ENCODE data around the gene TBL1X. TPM values are rescaled to one million over a fixed set of nuclear protein-coding genes. Genes with fewer than 3 reads are reported as not detected.
A peak's percentile ranks its signal among the peaks of the same experiment; 100 is the strongest.

The TBL1X gene
- total RNA-seq, 4 donors from 2014 or later, result 25.3 to 54.1 (median 38.2) TPM

- no peaks in the 10 kb centered on the region for H3K36me3 ChIP-seq
- TF ChIP-seq EP300 (IDR thresholded peaks at IDR 0.05), result no peak
- TF ChIP-seq POLR2A (IDR thresholded peaks at IDR 0.05; ENCODE audit: low read depth), result no peak
- TF ChIP-seq POLR2AphosphoS5 (IDR thresholded peaks at IDR 0.05), result no peak
- no peak for TF ChIP-seq CTCF (IDR thresholded peaks at IDR 0.05)
- H3K4me3 ChIP-seq, result no peak overlapping the region
- H3K27me3 ChIP-seq, result no peaks in the 10 kb centered on the region
- H3K27ac ChIP-seq (replicated peaks in 1 of 4), result no peak overlapping the region
- H3K9me3 ChIP-seq, result no peaks in the 10 kb centered on the region
- DNase-seq (ENCODE audit: extremely low spot score), result no peak
- 74% methylated on average over 1 of the region's 1 CpG for WGBS
- peaks cover 0 to 18% (median 10%) of the 10 kb centered on the region in 4 donors for H3K4me1 ChIP-seq
- intact Hi-C loops (cut with DNase I), result no loop called here
These were observed 28.0 kb upstream of the TBL1X start for GRCh38 chrX:9436812-9437211.

- TF ChIP-seq POLR2AphosphoS5 (IDR thresholded peaks at IDR 0.05), result no peak
- TF ChIP-seq CTCF (IDR thresholded peaks at IDR 0.05), result no peak
- TF ChIP-seq POLR2A (IDR thresholded peaks at IDR 0.05; ENCODE audit: low read depth), result no peak
- no peak for TF ChIP-seq EP300 (IDR thresholded peaks at IDR 0.05)
- no peaks in the 10 kb centered on the region for H3K9me3 ChIP-seq
- 84% methylated on average over 3 of the region's 3 CpGs for WGBS
- intact Hi-C loops (cut with DNase I), result no loop called here
- no peak overlapping the region for H3K27ac ChIP-seq (replicated peaks in 1 of 4)
- H3K36me3 ChIP-seq, result no peaks in the 10 kb centered on the region
- no peak overlapping the region for H3K4me3 ChIP-seq
- DNase-seq (ENCODE audit: extremely low spot score), result no peak
- H3K4me1 ChIP-seq, result peaks cover 0 to 18% (median 10%) of the 10 kb centered on the region in 4 donors
- no peaks in the 10 kb centered on the region for H3K27me3 ChIP-seq
These were observed 25.8 kb upstream of the TBL1X start for GRCh38 chrX:9438933-9439494.

GRCh38 chrX:9440116-9440844 lies 24.6 kb upstream of the TBL1X start:
- DNase-seq (ENCODE audit: extremely low spot score), result no peak
- 52% methylated on average over 3 of the region's 3 CpGs for WGBS
- peak overlapping the region in 2 of 4 donors; percentile 36 to 47 for H3K27ac ChIP-seq (replicated peaks in 1 of 4)
- no peak overlapping the region for H3K4me3 ChIP-seq
- no peaks in the 10 kb centered on the region for H3K27me3 ChIP-seq
- intact Hi-C loops (cut with DNase I), result no loop called here
- H3K36me3 ChIP-seq, result no peaks in the 10 kb centered on the region
- H3K4me1 ChIP-seq, result peaks cover 0 to 18% (median 10%) of the 10 kb centered on the region in 4 donors
- H3K9me3 ChIP-seq, result no peaks in the 10 kb centered on the region
- TF ChIP-seq POLR2A (IDR thresholded peaks at IDR 0.05; ENCODE audit: low read depth) (no peak), POLR2AphosphoS5 (IDR thresholded peaks at IDR 0.05) (no peak), CTCF (IDR thresholded peaks at IDR 0.05) (no peak), EP300 (IDR thresholded peaks at IDR 0.05) (no peak)

GRCh38 chrX:9442056-9442455 lies 22.8 kb upstream of the TBL1X start:
- no peaks in the 10 kb centered on the region for H3K36me3 ChIP-seq
- WGBS, result 65% methylated on average over 4 of the region's 4 CpGs
- no peaks in the 10 kb centered on the region for H3K9me3 ChIP-seq
- H3K4me3 ChIP-seq, result no peak overlapping the region
- DNase-seq (ENCODE audit: extremely low spot score), result no peak
- no peak for TF ChIP-seq POLR2A (IDR thresholded peaks at IDR 0.05; ENCODE audit: low read depth)
- H3K27ac ChIP-seq (replicated peaks in 1 of 4), result no peak overlapping the region
- peaks cover 0 to 18% (median 10%) of the 10 kb centered on the region in 4 donors for H3K4me1 ChIP-seq
- intact Hi-C loops (cut with DNase I), result no loop called here
- H3K27me3 ChIP-seq, result no peaks in the 10 kb centered on the region

- Histone ChIP-seq H3K4me3 (no peak overlapping the region), H3K9me3 (no peaks in the 10 kb centered on the region), H3K27ac (replicated peaks in 1 of 4) (no peak overlapping the region), H3K36me3 (no peaks in the 10 kb centered on the region), H3K27me3 (no peaks in the 10 kb centered on the region), H3K4me1 (peaks cover 0 to 18% (median 10%) of the 10 kb centered on the region in 4 donors)
- TF ChIP-seq POLR2A (IDR thresholded peaks at IDR 0.05; ENCODE audit: low read depth), result no peak
- TF ChIP-seq POLR2AphosphoS5 (IDR thresholded peaks at IDR 0.05), result no peak
- TF ChIP-seq CTCF (IDR thresholded peaks at IDR 0.05), result no peak
- TF ChIP-seq EP300 (IDR thresholded peaks at IDR 0.05), result no peak
- DNase-seq (ENCODE audit: extremely low spot score), result no peak
- intact Hi-C loops (cut with DNase I), result no loop called here
- WGBS, result 86% methylated on average over 20 of the region's 20 CpGs
These were observed 21.5 kb upstream of the TBL1X start for GRCh38 chrX:9443327-9443726.

Measured in esophagus muscularis mucosa (tissue), 4 donors.